H1 (cell line): ENCODE data around the gene SEMA3F. TPM values are rescaled to one million over a fixed set of nuclear protein-coding genes. Genes with fewer than 3 reads are reported as not detected.

Source experiments
- CTCF ChIA-PET: fragments of 300-600 bp; sonication (Branson Sonifier 250); formaldehyde crosslinking; loops from one replicate; lab custom pipeline; 2021; ENCODE audit not compliant: partially characterized antibody; lab: Charles Lee
- POLR2A ChIA-PET: fragments of 300-600 bp; sonication (Branson Sonifier 250); formaldehyde crosslinking; loops from one replicate; lab custom pipeline; 2021; ENCODE audit warnings: inconsistent platforms; ENCODE audit not compliant: partially characterized antibody; lab: Charles Lee
- DNase-seq, 2 experiments: peaks; one replicate each; pipeline versions ENCODE4 v3.0.0 to v3.0.0-alpha.2; 2010 to 2022; ENCODE audit warnings: low spot score in 2 of 2, low read depth in 1 of 2, mixed read lengths in 1 of 2
- FAIRE-seq: peaks from 2 replicates; lab custom pipeline; 2011; peaks lifted over from hg19 to GRCh38; lab: Jason Lieb, UNC
- H2AFZ ChIP-seq: 2 replicates; pipeline ENCODE4 v1.8.1; 2012; ENCODE audit warnings: low read length, inconsistent platforms
- H2AK5ac ChIP-seq: 2 replicates; pipeline ENCODE4 v1.6.1; 2013; ENCODE audit warnings: low read depth, low read length
- H2BK120ac ChIP-seq: replicated peaks from 2 replicates; pipeline ENCODE3; 2013; ENCODE audit warnings: low read depth, low read length, inconsistent platforms
- H2BK12ac ChIP-seq: 2 replicates; pipeline ENCODE4 v1.6.1; 2013; ENCODE audit warnings: low read depth, low read length
- H2BK15ac ChIP-seq: 2 replicates; pipeline ENCODE4 v1.6.1; 2013; ENCODE audit warnings: low read length
- H2BK20ac ChIP-seq: 2 replicates; pipeline ENCODE4 v1.6.1; 2013; ENCODE audit warnings: low read length
- H2BK5ac ChIP-seq: 2 replicates; pipeline ENCODE4 v1.6.1; 2013; ENCODE audit warnings: low read depth, low read length
- H3K14ac ChIP-seq: 2 replicates; pipeline ENCODE4 v1.6.1; 2013; ENCODE audit warnings: inconsistent platforms; ENCODE audit not compliant: insufficient read length
- H3K18ac ChIP-seq: 2 replicates; pipeline ENCODE4 v1.6.1; 2013; ENCODE audit warnings: low read length; ENCODE audit errors: extremely low read depth
- H3K23ac ChIP-seq: 2 replicates; pipeline ENCODE4 v1.6.1; 2013; ENCODE audit warnings: inconsistent platforms; ENCODE audit not compliant: insufficient read length
- H3K23me2 ChIP-seq: 2 replicates; pipeline ENCODE4 v1.6.1; 2013; ENCODE audit warnings: low read depth, low read length
- H3K27ac ChIP-seq: 2 replicates; pipeline ENCODE4 v1.6.1; 2011; ENCODE audit warnings: low read depth, low read length, inconsistent platforms
- H3K27me3 ChIP-seq, 4 experiments: replicated peaks in 1 of 4; 1 replicate in 1 of 4; 2 replicates in 3 of 4; pipeline versions ENCODE4 v1.6.1 to v1.8.1; 2011 to 2013; ENCODE audit warnings: low read length in 3 of 4, mild to moderate bottlenecking in 3 of 4, inconsistent platforms in 2 of 4, mixed read lengths in 2 of 4, moderate library complexity in 1 of 4; ENCODE audit not compliant: control insufficient read depth in 3 of 4, insufficient read depth in 3 of 4; ENCODE audit errors: extremely low read depth in 1 of 4
- H3K36me3 ChIP-seq, 4 experiments: 2 replicates each; pipeline versions ENCODE4 v1.6.1 to v1.8.1; 2011 to 2013; ENCODE audit warnings: mild to moderate bottlenecking in 4 of 4, low read length in 3 of 4, moderate library complexity in 2 of 4, control low read depth in 1 of 4, inconsistent platforms in 1 of 4; ENCODE audit not compliant: insufficient read depth in 4 of 4, control insufficient read depth in 2 of 4
- H3K4ac ChIP-seq: replicated peaks from 2 replicates; pipeline ENCODE3; 2013; ENCODE audit warnings: low read length, low read depth, mixed read lengths, inconsistent platforms; ENCODE audit not compliant: insufficient read length
- H3K4me1 ChIP-seq, 4 experiments: replicated peaks in 1 of 4; 1 replicate in 1 of 4; 2 replicates in 3 of 4; pipeline versions ENCODE4 v1.6.1 to v1.8.1; 2011 to 2013; ENCODE audit warnings: low read length in 3 of 4, inconsistent platforms in 2 of 4, mixed read lengths in 1 of 4; ENCODE audit not compliant: insufficient read depth in 4 of 4, control insufficient read depth in 3 of 4
- H3K4me2 ChIP-seq, 2 experiments: 2 replicates each; pipeline versions ENCODE4 v1.6.1 to v1.8.1; 2011 to 2013; ENCODE audit warnings: low read depth in 2 of 2, low read length in 2 of 2, control low read depth in 1 of 2, inconsistent platforms in 1 of 2, mild to moderate bottlenecking in 1 of 2; ENCODE audit not compliant: insufficient read depth in 1 of 2
- H3K4me3 ChIP-seq, 4 experiments: fragments of 200-600, 300-600 bp in 1 of 4; sonication (generic), shearing (Covaris generic), sonication (Bioruptor Twin) in 1 of 4; 2 replicates each; pipeline versions ENCODE4 v1.5.1 to v1.8.1; 2011 to 2016; ENCODE audit warnings: low read length in 4 of 4, low read depth in 3 of 4, control low read depth in 2 of 4, inconsistent platforms in 2 of 4, mild to moderate bottlenecking in 2 of 4, mixed read lengths in 1 of 4, moderate library complexity in 1 of 4; ENCODE audit not compliant: insufficient read depth in 2 of 4; ENCODE audit errors: extremely low read depth in 1 of 4
- H3K56ac ChIP-seq: replicated peaks from 2 replicates; pipeline ENCODE3; 2013; ENCODE audit warnings: low read depth, mild to moderate bottlenecking, mixed read lengths, low read length, inconsistent platforms; ENCODE audit not compliant: insufficient read length
- H3K79me1 ChIP-seq: 2 replicates; pipeline ENCODE4 v1.6.1; 2013; ENCODE audit warnings: low read depth, low read length, control low read depth
- H3K79me2 ChIP-seq, 2 experiments: 2 replicates each; pipeline versions ENCODE4 v1.6.1 to v1.8.1; 2012 to 2013; ENCODE audit warnings: low read length in 2 of 2, mild to moderate bottlenecking in 2 of 2, inconsistent platforms in 1 of 2; ENCODE audit not compliant: insufficient read depth in 2 of 2, control insufficient read depth in 1 of 2
- H3K9ac ChIP-seq, 4 experiments: replicated peaks in 1 of 4; 1 replicate in 1 of 4; 2 replicates in 3 of 4; pipeline versions ENCODE4 v1.6.1 to v1.8.1; 2011 to 2013; ENCODE audit warnings: low read depth in 3 of 4, low read length in 3 of 4, control low read depth in 2 of 4, mild to moderate bottlenecking in 2 of 4, moderate library complexity in 2 of 4, inconsistent platforms in 1 of 4; ENCODE audit errors: extremely low read depth in 1 of 4
- H3K9me3 ChIP-seq, 2 experiments: 2 replicates each; pipeline versions ENCODE4 v1.6.1 to v1.8.1; 2012 to 2013; ENCODE audit warnings: mild to moderate bottlenecking in 2 of 2, moderate library complexity in 2 of 2, control low read depth in 1 of 2, inconsistent platforms in 1 of 2, low read depth in 1 of 2, low read length in 1 of 2, mixed read lengths in 1 of 2; ENCODE audit not compliant: insufficient read depth in 2 of 2
- H4K20me1 ChIP-seq, 2 experiments: replicated peaks in 1 of 2; 2 replicates each; pipeline versions ENCODE3 to v1.8.1; 2011 to 2013; ENCODE audit warnings: inconsistent platforms in 2 of 2, low read length in 2 of 2, mild to moderate bottlenecking in 1 of 2; ENCODE audit not compliant: insufficient read depth in 2 of 2, control insufficient read depth in 1 of 2
- H4K5ac ChIP-seq: 2 replicates; pipeline ENCODE4 v1.6.1; 2013; ENCODE audit warnings: low read length, low read depth, mixed read lengths, inconsistent platforms; ENCODE audit not compliant: insufficient read length
- H4K8ac ChIP-seq: 2 replicates; pipeline ENCODE4 v1.8.0; 2013; ENCODE audit warnings: mild to moderate bottlenecking, moderate library complexity, low read length, inconsistent platforms; ENCODE audit not compliant: insufficient read depth; ENCODE audit errors: extremely low read depth
- H4K91ac ChIP-seq: replicated peaks from 2 replicates; pipeline ENCODE3; 2013; ENCODE audit warnings: low read length, mixed read lengths, inconsistent platforms; ENCODE audit not compliant: insufficient read length
- SIRT6 ChIP-seq: IDR thresholded peaks from one replicate; pipeline ENCODE4 v1.7.1; 2012; ENCODE audit warnings: low read length, inconsistent platforms
- WGBS, 2 experiments: shearing (Covaris generic) in 1 of 2; methylation state at CpG; one replicate each; pipeline versions ENCODE4 v1.1.6 to v1.1.7; 2013 to 2015; ENCODE audit warnings: low lambda C conversion rate in 2 of 2, mixed read lengths in 2 of 2, inconsistent platforms in 1 of 2, low coverage in 1 of 2, missing lambda C conversion rate in 1 of 2; ENCODE audit not compliant: insufficient replicate concordance in 2 of 2, insufficient coverage in 1 of 2, insufficient read length in 1 of 2; ENCODE audit errors: extremely low coverage in 1 of 2, missing lambda C conversion rate in 1 of 2; 5-methylcytosine and 5-hydroxymethylcytosine counted together
- polyA plus RNA-seq, 7 experiments: library from polyadenylated mRNA; depleted of rRNA in 3 of 7; stranded (reverse) in 5 of 7; unstranded in 2 of 7; fragments of >200 nt in 5 of 7; fragments of 200-250 nt in 2 of 7; gene quantifications; 1 replicate in 5 of 7; 2 replicates in 1 of 7; 4 replicates in 1 of 7; pipeline versions ENCODE4 v1.2.1 to v1.2.3, GENCODE V29; 2011 to 2013; ENCODE audit warnings: missing spikeins in 2 of 7, mixed read lengths in 2 of 7
- total RNA-seq: library from RNA; stranded (reverse); fragmentation: NEBNext Ultra II Directional; extraction: Animal tissue kit (Norgen Biotek cat#: 25700); gene quantifications from 2 replicates; pipeline ENCODE4 v1.2.1, GENCODE V29; 2021
- TF ChIP-seq, protein P1 (sequence below): IDR thresholded peaks from 2 replicates; pipeline ENCODE4 v1.6.1; 2012; ENCODE audit warnings: inconsistent platforms

Gene SEMA3F
- total and polyA plus RNA-seq, 2 of the 8 experiments (the other 6 are each of a cell fraction or from before 2014, with no cell fraction given): 20.3 to 37.0 TPM

DNA sequence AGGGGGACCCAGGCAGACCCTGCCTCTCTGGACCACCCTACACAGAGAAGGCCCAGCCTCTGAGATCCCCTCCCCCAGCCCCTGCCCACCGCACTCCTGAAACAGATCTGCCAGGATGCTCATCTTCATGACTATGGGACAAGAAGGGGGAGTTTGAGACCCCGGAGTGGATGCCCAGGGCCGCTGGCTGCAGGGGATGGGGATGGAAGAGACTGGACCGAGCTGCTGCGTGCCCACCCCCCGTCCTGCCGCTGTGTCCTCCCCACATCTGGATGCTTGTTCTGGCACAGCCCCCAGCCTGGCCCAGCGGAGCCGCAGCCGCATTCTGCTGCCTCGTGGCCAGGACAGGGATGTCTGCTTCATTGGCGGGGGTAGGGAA, 30.3 kb upstream of the SEMA3F start:
- WGBS, 2 experiments: 53% methylated on average over 12 of the region's 12 CpGs; no CpG with 5 or more reads in 1 of the 2 experiments
- Histone ChIP-seq H3K79me2 (no peaks in the 10 kb centered on the region), H2BK20ac (peak overlapping the region; percentile 55; the same call in 1 of the 2 replicates), H4K20me1 (peaks cover 2 to 8% of the 10 kb centered on the region in 2 experiments), H3K27me3 (no peaks in the 10 kb centered on the region), H4K91ac (peak overlapping the region; percentile 58), H3K79me1 (no peaks in the 10 kb centered on the region), H2BK5ac (peak overlapping the region; percentile 78; the same call in 1 of the 2 replicates), H3K18ac (peak overlapping the region; percentile 93), H2AFZ (no peak overlapping the region), H3K4me1 (peaks cover 4 to 32% (median 23%) of the 10 kb centered on the region in 4 experiments), H3K9me3 (no peaks in the 10 kb centered on the region), H3K23me2 (no peaks in the 10 kb centered on the region), H3K56ac (no peak overlapping the region), H3K23ac (no peak overlapping the region), H2BK12ac (peak overlapping the region; percentile 98; the same call in 1 of the 2 replicates), H3K4me3 (no peak overlapping the region; a peak in 1 of 8 replicates), H3K36me3 (peaks cover 0 to 4% (median 2%) of the 10 kb centered on the region in 4 experiments; a peak in 7 of 8 replicates), H2AK5ac (no peak overlapping the region), H3K27ac (no peak overlapping the region), H3K9ac (no peak overlapping the region; a peak in 1 of 7 replicates), H4K5ac (peak overlapping the region; percentile 6), H2BK15ac (peak overlapping the region; percentile 92; the same call in 1 of the 2 replicates), H3K14ac (no peak overlapping the region), H4K8ac (peak overlapping the region; percentile 28), H3K4me2 (peak overlapping the region; percentile 17 to 45; a peak in 1 of 4 replicates), H3K4ac (peak overlapping the region; percentile 95), H2BK120ac (peak overlapping the region; percentile 94)
- POLR2A ChIA-PET: interaction anchor here (1.8 to 11.1 kb wide), 5 partner anchors 12 to 66 kb away, joined by 5 to 133 read pairs (median 22); partner anchors contain the start of genes GNAT1 and SEMA3F
- FAIRE-seq: no peak
- TF ChIP-seq SIRT6: no peak
- TF ChIP-seq, protein P1, sequence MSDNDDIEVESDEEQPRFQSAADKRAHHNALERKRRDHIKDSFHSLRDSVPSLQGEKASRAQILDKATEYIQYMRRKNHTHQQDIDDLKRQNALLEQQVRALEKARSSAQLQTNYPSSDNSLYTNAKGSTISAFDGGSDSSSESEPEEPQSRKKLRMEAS: peak; percentile 62
- peak in 1 of 2 experiments; percentile 68 for DNase-seq
- CTCF ChIA-PET: interaction anchor here (1.3 to 20.9 kb wide), 10 partner anchors 12 to 122 kb away, joined by 3 to 591 read pairs (median 6); partner anchors contain the start of gene GNAT1
